GM19452 (cell line): ENCODE results near the gene PGAM2.
"Not testable (repeated sequence)": the region's sequence is repeated elsewhere in the genome, so short reads cannot be mapped to it uniquely, and the experiment has no call there.

Source experiments
- ATAC-seq: cut with Tn5 transposase; IDR thresholded peaks from one replicate; pipeline ENCODE4 v1.9.1; 2021; ENCODE audit not compliant: unreplicated experiment

The PGAM2 gene

GRCh38 chr7:44033971-44034844, 31.2 kb downstream of the PGAM2 start:
- ATAC-seq, result not testable (repeated sequence)

GRCh38 chr7:44032031-44032430, 33.3 kb downstream of the PGAM2 start:
- ATAC-seq, result not testable (repeated sequence)

- ATAC-seq, result not testable (repeated sequence)
Observed at GRCh38 chr7:44031319-44031718, 34.0 kb downstream of the PGAM2 start.

- not testable (repeated sequence) for ATAC-seq
Observed at GRCh38 chr7:44030029-44030428, 35.3 kb downstream of the PGAM2 start.

- ATAC-seq, result not testable (repeated sequence)
Observed at GRCh38 chr7:44029433-44029832, 35.9 kb downstream of the PGAM2 start.

- not testable (repeated sequence) for ATAC-seq
Observed at GRCh38 chr7:44022796-44023467, 42.4 kb downstream of the PGAM2 start.

GRCh38 chr7:44022069-44022468, 43.3 kb downstream of the PGAM2 start:
- ATAC-seq, result not testable (repeated sequence)

- not testable (repeated sequence) for ATAC-seq
Observed at GRCh38 chr7:44019825-44020224, 45.5 kb downstream of the PGAM2 start.

- ATAC-seq, result peak; percentile 85
Observed at GRCh38 chr7:44018857-44019807, 46.2 kb downstream of the PGAM2 start.

- not testable (repeated sequence) for ATAC-seq
Observed at GRCh38 chr7:44015090-44015489, 50.3 kb downstream of the PGAM2 start.
